GM12865 (cell line): ENCODE results near the gene EIF4E.

ENCODE experiments used
- DNase-seq: peaks from one replicate; pipeline ENCODE4 v3.0.0; 2010; ENCODE audit warnings: low read depth
- H3K4me3 ChIP-seq: 2 replicates; pipeline ENCODE4 v1.5.1; 2011; ENCODE audit warnings: mild to moderate bottlenecking, low read depth, low read length, control low read depth
- CTCF ChIP-seq: IDR thresholded peaks from 2 replicates; pipeline ENCODE4 v1.5.1; 2011; ENCODE audit warnings: low read length, control low read depth, low read depth, inconsistent platforms; ENCODE audit not compliant: insufficient read depth; ENCODE audit errors: missing control alignments

Gene EIF4E

GRCh38 chr4:98928505-98929340 is at the start of gene EIF4E:
EIF4E (minus strand) TSS chr4:98929133; CDS start chr4:98929112, 21 bp downstream.
- TF ChIP-seq CTCF: peak; percentile 35

GRCh38 chr4:98977557-98977956 is 48.6 kb upstream of the EIF4E start:
- no peak for TF ChIP-seq CTCF
- no peak overlapping the region for H3K4me3 ChIP-seq
- DNase-seq: no peak

More at GRCh38 chr4:98928505-98929340, at the start of gene EIF4E:
- H3K4me3 ChIP-seq: peak within 1 kb of the TSS; percentile 93
- peak; percentile 99 for DNase-seq

- no peak for TF ChIP-seq CTCF
- no peak overlapping the region for H3K4me3 ChIP-seq
- no peak for DNase-seq
Measured at GRCh38 chr4:98976716-98977115, 47.8 kb upstream of the EIF4E start.

GRCh38 chr4:98969878-98970785 is 41.2 kb upstream of the EIF4E start:
- DNase-seq: no peak
- TF ChIP-seq CTCF: no peak
- H3K4me3 ChIP-seq: no peak overlapping the region

GRCh38 chr4:98967786-98968329 is 38.9 kb upstream of the EIF4E start:
- DNase-seq: no peak
- TF ChIP-seq CTCF: no peak
- no peak overlapping the region for H3K4me3 ChIP-seq

- no peak overlapping the region for H3K4me3 ChIP-seq
- no peak for DNase-seq
- TF ChIP-seq CTCF: no peak
Measured at GRCh38 chr4:98966926-98967325, 38.0 kb upstream of the EIF4E start.
